ENCODE measurements around the gene SLC7A5. TPM values are rescaled to one million over a fixed set of nuclear protein-coding genes. Genes with fewer than 3 reads are reported as not detected.

The SLC7A5 gene
- total and polyA plus RNA-seq, 2 of the 13 experiments (the other 11 are each of a cell fraction or from before 2014, with no cell fraction given), result 79.6 to 155 TPM

DNA sequence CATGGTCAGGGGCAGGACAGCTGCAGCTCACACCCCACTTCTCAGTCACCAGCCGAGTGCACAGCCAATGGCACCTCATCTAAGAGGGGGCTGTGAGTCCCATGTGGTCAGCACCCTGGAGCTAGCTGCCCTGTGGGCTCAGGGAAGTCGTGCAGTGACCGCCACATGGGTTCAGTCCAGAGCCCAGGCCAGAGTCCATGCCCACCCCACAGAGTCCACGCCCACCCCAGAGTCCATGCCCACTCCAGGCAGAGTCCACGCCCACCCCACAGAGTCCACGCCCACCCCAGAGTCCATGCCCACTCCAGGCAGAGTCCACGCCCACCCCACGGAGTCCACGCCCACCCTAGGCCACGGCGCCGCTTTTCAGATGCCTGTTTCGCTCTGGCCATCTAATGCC is 24.1 kb downstream of the SLC7A5 start (continued):
- TF ChIP-seq, protein P1, sequence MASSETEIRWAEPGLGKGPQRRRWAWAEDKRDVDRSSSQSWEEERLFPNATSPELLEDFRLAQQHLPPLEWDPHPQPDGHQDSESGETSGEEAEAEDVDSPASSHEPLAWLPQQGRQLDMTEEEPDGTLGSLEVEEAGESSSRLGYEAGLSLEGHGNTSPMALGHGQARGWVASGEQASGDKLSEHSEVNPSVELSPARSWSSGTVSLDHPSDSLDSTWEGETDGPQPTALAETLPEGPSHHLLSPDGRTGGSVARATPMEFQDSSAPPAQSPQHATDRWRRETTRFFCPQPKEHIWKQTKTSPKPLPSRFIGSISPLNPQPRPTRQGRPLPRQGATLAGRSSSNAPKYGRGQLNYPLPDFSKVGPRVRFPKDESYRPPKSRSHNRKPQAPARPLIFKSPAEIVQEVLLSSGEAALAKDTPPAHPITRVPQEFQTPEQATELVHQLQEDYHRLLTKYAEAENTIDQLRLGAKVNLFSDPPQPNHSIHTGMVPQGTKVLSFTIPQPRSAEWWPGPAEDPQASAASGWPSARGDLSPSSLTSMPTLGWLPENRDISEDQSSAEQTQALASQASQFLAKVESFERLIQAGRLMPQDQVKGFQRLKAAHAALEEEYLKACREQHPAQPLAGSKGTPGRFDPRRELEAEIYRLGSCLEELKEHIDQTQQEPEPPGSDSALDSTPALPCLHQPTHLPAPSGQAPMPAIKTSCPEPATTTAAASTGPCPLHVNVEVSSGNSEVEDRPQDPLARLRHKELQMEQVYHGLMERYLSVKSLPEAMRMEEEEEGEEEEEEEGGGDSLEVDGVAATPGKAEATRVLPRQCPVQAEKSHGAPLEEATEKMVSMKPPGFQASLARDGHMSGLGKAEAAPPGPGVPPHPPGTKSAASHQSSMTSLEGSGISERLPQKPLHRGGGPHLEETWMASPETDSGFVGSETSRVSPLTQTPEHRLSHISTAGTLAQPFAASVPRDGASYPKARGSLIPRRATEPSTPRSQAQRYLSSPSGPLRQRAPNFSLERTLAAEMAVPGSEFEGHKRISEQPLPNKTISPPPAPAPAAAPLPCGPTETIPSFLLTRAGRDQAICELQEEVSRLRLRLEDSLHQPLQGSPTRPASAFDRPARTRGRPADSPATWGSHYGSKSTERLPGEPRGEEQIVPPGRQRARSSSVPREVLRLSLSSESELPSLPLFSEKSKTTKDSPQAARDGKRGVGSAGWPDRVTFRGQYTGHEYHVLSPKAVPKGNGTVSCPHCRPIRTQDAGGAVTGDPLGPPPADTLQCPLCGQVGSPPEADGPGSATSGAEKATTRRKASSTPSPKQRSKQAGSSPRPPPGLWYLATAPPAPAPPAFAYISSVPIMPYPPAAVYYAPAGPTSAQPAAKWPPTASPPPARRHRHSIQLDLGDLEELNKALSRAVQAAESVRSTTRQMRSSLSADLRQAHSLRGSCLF (CRISPR knock-in tag; IDR thresholded peaks at IDR 0.05; ENCODE audit: borderline replicate concordance), result no peak
- TF ChIP-seq FOXA3 (CRISPR knock-in tag; IDR thresholded peaks at IDR 0.05) (no peak), ZMAT3 (CRISPR knock-in tag; conservative IDR thresholded peaks at IDR 0.05) (no peak), ZNF331 (CRISPR knock-in tag; IDR thresholded peaks at IDR 0.05) (no peak), ZNF776 (CRISPR knock-in tag; IDR thresholded peaks at IDR 0.05) (no peak), TRIM24 (CRISPR knock-in tag; IDR thresholded peaks at IDR 0.05) (no peak), ZNF660 (CRISPR knock-in tag; IDR thresholded peaks at IDR 0.05; ENCODE audit: borderline replicate concordance, low read depth) (no peak), NRL (CRISPR knock-in tag; IDR thresholded peaks at IDR 0.05; ENCODE audit: borderline replicate concordance) (no peak), AGO1 (IDR thresholded peaks at IDR 0.05; ENCODE audit: low read depth, low read length, poor library complexity, severe bottlenecking) (peak; percentile 10), IKZF1 (IDR thresholded peaks at IDR 0.05) (no peak), SSRP1 (CRISPR knock-in tag; IDR thresholded peaks at IDR 0.05) (peak; percentile 43; the same call in 1 of the 2 replicates), LCORL (IDR thresholded peaks at IDR 0.05) (no peak), LCORL (CRISPR knock-in tag; IDR thresholded peaks at IDR 0.05) (no peak), ZNF160 (CRISPR knock-in tag; IDR thresholded peaks at IDR 0.05) (no peak)
- TF ChIP-seq, protein P2, sequence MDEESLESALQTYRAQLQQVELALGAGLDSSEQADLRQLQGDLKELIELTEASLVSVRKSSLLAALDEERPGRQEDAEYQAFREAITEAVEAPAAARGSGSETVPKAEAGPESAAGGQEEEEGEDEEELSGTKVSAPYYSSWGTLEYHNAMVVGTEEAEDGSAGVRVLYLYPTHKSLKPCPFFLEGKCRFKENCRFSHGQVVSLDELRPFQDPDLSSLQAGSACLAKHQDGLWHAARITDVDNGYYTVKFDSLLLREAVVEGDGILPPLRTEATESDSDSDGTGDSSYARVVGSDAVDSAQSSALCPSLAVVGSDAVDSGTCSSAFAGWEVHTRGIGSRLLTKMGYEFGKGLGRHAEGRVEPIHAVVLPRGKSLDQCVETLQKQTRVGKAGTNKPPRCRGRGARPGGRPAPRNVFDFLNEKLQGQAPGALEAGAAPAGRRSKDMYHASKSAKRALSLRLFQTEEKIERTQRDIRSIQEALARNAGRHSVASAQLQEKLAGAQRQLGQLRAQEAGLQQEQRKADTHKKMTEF (CRISPR knock-in tag; IDR thresholded peaks at IDR 0.05), result no peak
- TF ChIP-seq, protein P3, sequence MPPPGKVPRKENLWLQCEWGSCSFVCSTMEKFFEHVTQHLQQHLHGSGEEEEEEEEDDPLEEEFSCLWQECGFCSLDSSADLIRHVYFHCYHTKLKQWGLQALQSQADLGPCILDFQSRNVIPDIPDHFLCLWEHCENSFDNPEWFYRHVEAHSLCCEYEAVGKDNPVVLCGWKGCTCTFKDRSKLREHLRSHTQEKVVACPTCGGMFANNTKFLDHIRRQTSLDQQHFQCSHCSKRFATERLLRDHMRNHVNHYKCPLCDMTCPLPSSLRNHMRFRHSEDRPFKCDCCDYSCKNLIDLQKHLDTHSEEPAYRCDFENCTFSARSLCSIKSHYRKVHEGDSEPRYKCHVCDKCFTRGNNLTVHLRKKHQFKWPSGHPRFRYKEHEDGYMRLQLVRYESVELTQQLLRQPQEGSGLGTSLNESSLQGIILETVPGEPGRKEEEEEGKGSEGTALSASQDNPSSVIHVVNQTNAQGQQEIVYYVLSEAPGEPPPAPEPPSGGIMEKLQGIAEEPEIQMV (CRISPR knock-in tag; IDR thresholded peaks at IDR 0.05; ENCODE audit: low read depth), result no peak
- TF ChIP-seq, protein P4, sequence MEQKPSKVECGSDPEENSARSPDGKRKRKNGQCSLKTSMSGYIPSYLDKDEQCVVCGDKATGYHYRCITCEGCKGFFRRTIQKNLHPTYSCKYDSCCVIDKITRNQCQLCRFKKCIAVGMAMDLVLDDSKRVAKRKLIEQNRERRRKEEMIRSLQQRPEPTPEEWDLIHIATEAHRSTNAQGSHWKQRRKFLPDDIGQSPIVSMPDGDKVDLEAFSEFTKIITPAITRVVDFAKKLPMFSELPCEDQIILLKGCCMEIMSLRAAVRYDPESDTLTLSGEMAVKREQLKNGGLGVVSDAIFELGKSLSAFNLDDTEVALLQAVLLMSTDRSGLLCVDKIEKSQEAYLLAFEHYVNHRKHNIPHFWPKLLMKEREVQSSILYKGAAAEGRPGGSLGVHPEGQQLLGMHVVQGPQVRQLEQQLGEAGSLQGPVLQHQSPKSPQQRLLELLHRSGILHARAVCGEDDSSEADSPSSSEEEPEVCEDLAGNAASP (CRISPR knock-in tag; IDR thresholded peaks at IDR 0.05; ENCODE audit: borderline replicate concordance), result no peak
- TF ChIP-seq, protein P5, sequence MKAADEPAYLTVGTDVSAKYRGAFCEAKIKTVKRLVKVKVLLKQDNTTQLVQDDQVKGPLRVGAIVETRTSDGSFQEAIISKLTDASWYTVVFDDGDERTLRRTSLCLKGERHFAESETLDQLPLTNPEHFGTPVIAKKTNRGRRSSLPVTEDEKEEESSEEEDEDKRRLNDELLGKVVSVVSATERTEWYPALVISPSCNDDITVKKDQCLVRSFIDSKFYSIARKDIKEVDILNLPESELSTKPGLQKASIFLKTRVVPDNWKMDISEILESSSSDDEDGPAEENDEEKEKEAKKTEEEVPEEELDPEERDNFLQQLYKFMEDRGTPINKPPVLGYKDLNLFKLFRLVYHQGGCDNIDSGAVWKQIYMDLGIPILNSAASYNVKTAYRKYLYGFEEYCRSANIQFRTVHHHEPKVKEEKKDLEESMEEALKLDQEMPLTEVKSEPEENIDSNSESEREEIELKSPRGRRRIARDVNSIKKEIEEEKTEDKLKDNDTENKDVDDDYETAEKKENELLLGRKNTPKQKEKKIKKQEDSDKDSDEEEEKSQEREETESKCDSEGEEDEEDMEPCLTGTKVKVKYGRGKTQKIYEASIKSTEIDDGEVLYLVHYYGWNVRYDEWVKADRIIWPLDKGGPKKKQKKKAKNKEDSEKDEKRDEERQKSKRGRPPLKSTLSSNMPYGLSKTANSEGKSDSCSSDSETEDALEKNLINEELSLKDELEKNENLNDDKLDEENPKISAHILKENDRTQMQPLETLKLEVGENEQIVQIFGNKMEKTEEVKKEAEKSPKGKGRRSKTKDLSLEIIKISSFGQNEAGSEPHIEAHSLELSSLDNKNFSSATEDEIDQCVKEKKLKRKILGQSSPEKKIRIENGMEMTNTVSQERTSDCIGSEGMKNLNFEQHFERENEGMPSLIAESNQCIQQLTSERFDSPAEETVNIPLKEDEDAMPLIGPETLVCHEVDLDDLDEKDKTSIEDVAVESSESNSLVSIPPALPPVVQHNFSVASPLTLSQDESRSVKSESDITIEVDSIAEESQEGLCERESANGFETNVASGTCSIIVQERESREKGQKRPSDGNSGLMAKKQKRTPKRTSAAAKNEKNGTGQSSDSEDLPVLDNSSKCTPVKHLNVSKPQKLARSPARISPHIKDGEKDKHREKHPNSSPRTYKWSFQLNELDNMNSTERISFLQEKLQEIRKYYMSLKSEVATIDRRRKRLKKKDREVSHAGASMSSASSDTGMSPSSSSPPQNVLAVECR (CRISPR knock-in tag; IDR thresholded peaks at IDR 0.05; ENCODE audit: borderline replicate concordance), result no peak
